ENCODE data around the gene NSF.

DNA sequence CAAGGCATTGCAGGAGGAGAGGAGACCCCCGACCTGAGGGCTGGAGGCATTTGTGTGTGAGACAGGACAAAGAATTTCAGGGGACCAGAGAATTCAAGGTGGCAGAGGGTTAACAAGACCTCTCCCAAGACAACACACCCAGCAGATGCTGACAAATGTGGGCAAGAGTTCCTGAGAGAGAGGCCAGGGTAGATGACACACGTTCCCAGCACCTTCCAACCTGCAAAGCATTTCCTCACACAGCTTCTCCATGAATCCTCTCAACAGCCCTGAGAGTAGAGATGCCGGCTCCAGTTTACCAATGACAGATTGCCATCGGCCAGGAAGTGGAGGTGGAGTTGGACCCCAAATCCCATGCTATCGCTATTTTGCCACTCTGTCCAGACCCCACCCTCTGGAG, 203.1 kb downstream of the NSF start:
- no peak for TF ChIP-seq ARNTL (CRISPR knock-in tag; IDR thresholded peaks at IDR 0.05; ENCODE audit: borderline replicate concordance, low read depth)
- TF ChIP-seq, protein P1, sequence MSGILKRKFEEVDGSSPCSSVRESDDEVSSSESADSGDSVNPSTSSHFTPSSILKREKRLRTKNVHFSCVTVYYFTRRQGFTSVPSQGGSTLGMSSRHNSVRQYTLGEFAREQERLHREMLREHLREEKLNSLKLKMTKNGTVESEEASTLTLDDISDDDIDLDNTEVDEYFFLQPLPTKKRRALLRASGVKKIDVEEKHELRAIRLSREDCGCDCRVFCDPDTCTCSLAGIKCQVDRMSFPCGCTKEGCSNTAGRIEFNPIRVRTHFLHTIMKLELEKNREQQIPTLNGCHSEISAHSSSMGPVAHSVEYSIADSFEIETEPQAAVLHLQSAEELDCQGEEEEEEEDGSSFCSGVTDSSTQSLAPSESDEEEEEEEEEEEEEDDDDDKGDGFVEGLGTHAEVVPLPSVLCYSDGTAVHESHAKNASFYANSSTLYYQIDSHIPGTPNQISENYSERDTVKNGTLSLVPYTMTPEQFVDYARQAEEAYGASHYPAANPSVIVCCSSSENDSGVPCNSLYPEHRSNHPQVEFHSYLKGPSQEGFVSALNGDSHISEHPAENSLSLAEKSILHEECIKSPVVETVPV (CRISPR knock-in tag; IDR thresholded peaks at IDR 0.05), result no peak
- no peak for TF ChIP-seq RARB (CRISPR knock-in tag; IDR thresholded peaks at IDR 0.05)
- no peak for TF ChIP-seq ZFP30 (CRISPR knock-in tag; IDR thresholded peaks at IDR 0.05)
- no peak for TF ChIP-seq BACH2 (CRISPR knock-in tag; IDR thresholded peaks at IDR 0.05; ENCODE audit: borderline replicate concordance)
- no peak for TF ChIP-seq ISL1 (CRISPR knock-in tag; IDR thresholded peaks at IDR 0.05)
- TF ChIP-seq, protein P2, sequence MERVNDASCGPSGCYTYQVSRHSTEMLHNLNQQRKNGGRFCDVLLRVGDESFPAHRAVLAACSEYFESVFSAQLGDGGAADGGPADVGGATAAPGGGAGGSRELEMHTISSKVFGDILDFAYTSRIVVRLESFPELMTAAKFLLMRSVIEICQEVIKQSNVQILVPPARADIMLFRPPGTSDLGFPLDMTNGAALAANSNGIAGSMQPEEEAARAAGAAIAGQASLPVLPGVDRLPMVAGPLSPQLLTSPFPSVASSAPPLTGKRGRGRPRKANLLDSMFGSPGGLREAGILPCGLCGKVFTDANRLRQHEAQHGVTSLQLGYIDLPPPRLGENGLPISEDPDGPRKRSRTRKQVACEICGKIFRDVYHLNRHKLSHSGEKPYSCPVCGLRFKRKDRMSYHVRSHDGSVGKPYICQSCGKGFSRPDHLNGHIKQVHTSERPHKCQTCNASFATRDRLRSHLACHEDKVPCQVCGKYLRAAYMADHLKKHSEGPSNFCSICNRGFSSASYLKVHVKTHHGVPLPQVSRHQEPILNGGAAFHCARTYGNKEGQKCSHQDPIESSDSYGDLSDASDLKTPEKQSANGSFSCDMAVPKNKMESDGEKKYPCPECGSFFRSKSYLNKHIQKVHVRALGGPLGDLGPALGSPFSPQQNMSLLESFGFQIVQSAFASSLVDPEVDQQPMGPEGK (CRISPR knock-in tag; IDR thresholded peaks at IDR 0.05; ENCODE audit: borderline replicate concordance), result no peak
- no peak for TF ChIP-seq ZFP3 (CRISPR knock-in tag; IDR thresholded peaks at IDR 0.05)
- TF ChIP-seq, protein P3, sequence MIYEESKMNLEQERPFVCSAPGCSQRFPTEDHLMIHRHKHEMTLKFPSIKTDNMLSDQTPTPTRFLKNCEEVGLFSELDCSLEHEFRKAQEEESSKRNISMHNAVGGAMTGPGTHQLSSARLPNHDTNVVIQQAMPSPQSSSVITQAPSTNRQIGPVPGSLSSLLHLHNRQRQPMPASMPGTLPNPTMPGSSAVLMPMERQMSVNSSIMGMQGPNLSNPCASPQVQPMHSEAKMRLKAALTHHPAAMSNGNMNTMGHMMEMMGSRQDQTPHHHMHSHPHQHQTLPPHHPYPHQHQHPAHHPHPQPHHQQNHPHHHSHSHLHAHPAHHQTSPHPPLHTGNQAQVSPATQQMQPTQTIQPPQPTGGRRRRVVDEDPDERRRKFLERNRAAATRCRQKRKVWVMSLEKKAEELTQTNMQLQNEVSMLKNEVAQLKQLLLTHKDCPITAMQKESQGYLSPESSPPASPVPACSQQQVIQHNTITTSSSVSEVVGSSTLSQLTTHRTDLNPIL (CRISPR knock-in tag; IDR thresholded peaks at IDR 0.05; ENCODE audit: low read depth), result no peak
- no peak for TF ChIP-seq SNAI2 (CRISPR knock-in tag; IDR thresholded peaks at IDR 0.05)
- TF ChIP-seq ZC3H10 (CRISPR knock-in tag; IDR thresholded peaks at IDR 0.05), result no peak
